KOPT-K1 (cell line): ENCODE data around the gene GNB5.
"Not testable (repeated sequence)": the region's sequence is repeated elsewhere in the genome, so short reads cannot be mapped to it uniquely, and the experiment has no call there.

Experiments
- H3K27ac ChIP-seq: fragments of 200-600 bp; sonication (generic); 2 replicates; pipeline ENCODE4 v1.5.1; 2016; ENCODE audit warnings: antibody characterized with exemption, mild to moderate bottlenecking, low read depth, low read length; ENCODE audit not compliant: poor library complexity, severe bottlenecking
- H3K36me3 ChIP-seq: fragments of 200-600 bp; sonication (generic); 2 replicates; pipeline ENCODE4 v1.5.1; 2017; ENCODE audit warnings: antibody characterized with exemption, mild to moderate bottlenecking, low read length, moderate library complexity; ENCODE audit not compliant: insufficient read depth
- H3K9me3 ChIP-seq: fragments of 200-600 bp; sonication (generic); 2 replicates; pipeline ENCODE4 v1.5.1; 2017; ENCODE audit warnings: antibody characterized with exemption, low read length, mild to moderate bottlenecking; ENCODE audit not compliant: insufficient read depth, poor library complexity, severe bottlenecking

The GNB5 gene

GRCh38 chr15:52165494-52166131, 25.6 kb downstream of the GNB5 start:
- not testable (repeated sequence) for H3K36me3 ChIP-seq, H3K9me3 ChIP-seq, H3K27ac ChIP-seq

- Histone ChIP-seq H3K9me3 (no peaks in the 10 kb centered on the region), H3K36me3 (peaks cover 8% of the 10 kb centered on the region; the same call in 1 of the 2 replicates), H3K27ac (no peak overlapping the region)
Observed at GRCh38 chr15:52164631-52165265, 26.4 kb downstream of the GNB5 start.

GRCh38 chr15:52163321-52164190, 27.6 kb downstream of the GNB5 start:
- Histone ChIP-seq H3K27ac (no peak overlapping the region), H3K9me3 (no peaks in the 10 kb centered on the region), H3K36me3 (peaks cover 20% of the 10 kb centered on the region; the same call in 1 of the 2 replicates)

- no peaks in the 10 kb centered on the region for H3K9me3 ChIP-seq
- H3K27ac ChIP-seq = no peak overlapping the region
- H3K36me3 ChIP-seq = peaks cover 20% of the 10 kb centered on the region; the same call in 1 of the 2 replicates
Observed at GRCh38 chr15:52162876-52163275, 28.3 kb downstream of the GNB5 start.

GRCh38 chr15:52162260-52162659, 28.9 kb downstream of the GNB5 start:
- no peak overlapping the region for H3K27ac ChIP-seq
- H3K36me3 ChIP-seq = peaks cover 20% of the 10 kb centered on the region; the same call in 1 of the 2 replicates
- H3K9me3 ChIP-seq = no peaks in the 10 kb centered on the region

- Histone ChIP-seq H3K36me3 (peaks cover 20% of the 10 kb centered on the region; the same call in 1 of the 2 replicates), H3K27ac (no peak overlapping the region), H3K9me3 (no peaks in the 10 kb centered on the region)
Observed at GRCh38 chr15:52161406-52161966, 29.7 kb downstream of the GNB5 start.

- Histone ChIP-seq H3K36me3 (peaks cover 20% of the 10 kb centered on the region; the same call in 1 of the 2 replicates), H3K27ac (no peak overlapping the region), H3K9me3 (no peaks in the 10 kb centered on the region)
Observed at GRCh38 chr15:52159645-52160044, 31.5 kb downstream of the GNB5 start.

- no peaks in the 10 kb centered on the region for H3K9me3 ChIP-seq
- H3K36me3 ChIP-seq = peaks cover 21% of the 10 kb centered on the region; the same call in 1 of the 2 replicates
- no peak overlapping the region for H3K27ac ChIP-seq
Observed at GRCh38 chr15:52158084-52158765, 33.0 kb downstream of the GNB5 start.

- Histone ChIP-seq H3K36me3 (peaks cover 27% of the 10 kb centered on the region), H3K9me3 (no peaks in the 10 kb centered on the region), H3K27ac (no peak overlapping the region)
Observed at GRCh38 chr15:52155878-52156277, 35.3 kb downstream of the GNB5 start.

GRCh38 chr15:52154896-52155865, 36.0 kb downstream of the GNB5 start:
- no peak overlapping the region for H3K27ac ChIP-seq
- H3K36me3 ChIP-seq = peaks cover 33% of the 10 kb centered on the region
- H3K9me3 ChIP-seq = no peaks in the 10 kb centered on the region

GRCh38 chr15:52153900-52154895, 37.0 kb downstream of the GNB5 start:
- Histone ChIP-seq H3K27ac (no peak overlapping the region), H3K9me3 (no peaks in the 10 kb centered on the region), H3K36me3 (peaks cover 38% of the 10 kb centered on the region)

- Histone ChIP-seq H3K9me3 (no peaks in the 10 kb centered on the region), H3K36me3 (peaks cover 54% of the 10 kb centered on the region), H3K27ac (no peak overlapping the region)
Observed at GRCh38 chr15:52151353-52151752, 39.8 kb downstream of the GNB5 start.

- H3K27ac ChIP-seq = no peak overlapping the region
- peaks cover 57% of the 10 kb centered on the region for H3K36me3 ChIP-seq
- H3K9me3 ChIP-seq = no peaks in the 10 kb centered on the region
Observed at GRCh38 chr15:52150871-52151270, 40.3 kb downstream of the GNB5 start.
